Stimulated activated CD4-positive, alpha-beta T cell treated with anti-CD3 and anti-CD28 coated beads, Interleukin-2, amount 100 ng/mL, for 24 hours (primary cell): ENCODE measurements around the gene PTPRG.
"Not testable (repeated sequence)": the region's sequence is repeated elsewhere in the genome, so short reads cannot be mapped to it uniquely, and the experiment has no call there.

Source experiments
- DNase-seq, 2 donors: peaks; one replicate each; pipeline ENCODE4 v3.0.0-alpha.2; 2020

Gene PTPRG

DNA sequence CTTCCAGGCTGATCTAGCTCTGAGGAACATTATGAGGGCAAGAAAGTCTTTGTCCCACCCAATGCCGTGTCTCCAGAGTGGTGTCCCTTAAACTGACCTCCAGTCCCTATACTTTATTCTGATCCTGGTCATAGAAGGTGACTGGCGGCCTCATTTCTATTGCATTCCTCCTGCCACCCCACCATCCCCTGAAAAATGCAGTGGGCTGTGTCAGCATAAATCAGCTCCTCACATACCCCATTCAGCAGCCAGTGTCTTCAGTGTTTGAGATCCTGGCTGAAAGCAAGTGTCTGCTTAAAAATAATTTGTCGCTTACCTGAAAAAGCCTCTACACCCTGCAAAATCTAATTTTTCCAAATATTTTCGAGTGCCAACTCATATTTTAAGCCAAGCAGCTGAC is 465.9 kb downstream of the PTPRG start:
- no peak for DNase-seq

DNA sequence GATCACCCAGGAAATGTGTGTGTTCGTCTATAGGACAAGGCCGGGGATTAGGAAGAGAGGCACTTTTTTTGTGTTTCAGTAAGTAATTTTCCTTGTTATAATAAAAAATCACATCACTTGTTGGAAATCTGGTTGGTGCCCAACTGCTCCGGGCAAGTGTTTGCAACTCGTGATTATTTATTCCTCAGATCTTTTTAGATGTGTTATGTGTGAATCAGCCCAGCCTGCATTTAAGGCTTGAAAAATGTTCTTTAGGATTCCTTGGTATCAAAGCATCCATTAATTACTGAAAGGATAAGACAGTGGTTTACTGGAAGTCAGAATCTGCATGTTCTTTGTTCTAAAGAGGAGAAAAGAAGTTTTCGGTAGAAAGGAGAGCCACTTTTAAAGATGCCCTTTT is 466.4 kb downstream of the PTPRG start:
- DNase-seq, result no peak

DNA sequence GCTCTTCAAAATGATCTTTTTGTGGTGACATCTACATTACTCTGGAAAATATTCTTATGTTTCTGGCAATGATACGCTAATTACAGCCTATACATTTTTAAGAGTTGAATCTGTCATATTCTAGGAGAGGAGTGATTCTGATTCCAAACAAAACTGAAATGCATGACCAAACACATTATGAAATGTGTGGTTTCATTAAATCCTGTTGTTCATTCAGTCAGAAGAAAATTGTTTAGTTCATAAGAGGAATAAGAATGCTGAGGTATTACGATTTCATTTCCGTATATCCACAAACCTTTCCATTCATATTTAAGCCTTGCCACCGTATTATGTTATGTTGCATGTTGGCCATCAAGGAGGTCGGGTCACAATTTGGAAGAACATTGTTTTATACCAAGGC is 466.9 kb downstream of the PTPRG start:
- DNase-seq, result no peak

DNA sequence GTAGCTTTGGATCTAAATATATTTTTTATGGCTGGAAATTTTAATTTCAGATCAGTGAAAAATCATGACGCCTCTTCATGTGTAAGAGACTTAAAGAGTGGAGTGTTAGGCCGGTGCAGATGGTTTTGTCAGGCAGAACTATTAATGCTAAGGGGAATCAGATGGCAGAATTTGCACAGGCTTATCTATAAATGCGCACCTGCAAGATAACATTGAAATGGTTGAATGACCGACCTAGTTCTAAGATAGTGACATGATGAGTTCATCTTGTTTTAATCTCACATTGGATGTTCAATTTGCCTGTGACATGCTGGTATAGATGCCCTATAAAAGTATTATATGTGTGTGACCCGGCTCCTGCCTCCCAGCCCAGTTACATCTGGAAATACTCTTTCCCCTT is 471.4 kb downstream of the PTPRG start:
- DNase-seq, result no peak

DNA sequence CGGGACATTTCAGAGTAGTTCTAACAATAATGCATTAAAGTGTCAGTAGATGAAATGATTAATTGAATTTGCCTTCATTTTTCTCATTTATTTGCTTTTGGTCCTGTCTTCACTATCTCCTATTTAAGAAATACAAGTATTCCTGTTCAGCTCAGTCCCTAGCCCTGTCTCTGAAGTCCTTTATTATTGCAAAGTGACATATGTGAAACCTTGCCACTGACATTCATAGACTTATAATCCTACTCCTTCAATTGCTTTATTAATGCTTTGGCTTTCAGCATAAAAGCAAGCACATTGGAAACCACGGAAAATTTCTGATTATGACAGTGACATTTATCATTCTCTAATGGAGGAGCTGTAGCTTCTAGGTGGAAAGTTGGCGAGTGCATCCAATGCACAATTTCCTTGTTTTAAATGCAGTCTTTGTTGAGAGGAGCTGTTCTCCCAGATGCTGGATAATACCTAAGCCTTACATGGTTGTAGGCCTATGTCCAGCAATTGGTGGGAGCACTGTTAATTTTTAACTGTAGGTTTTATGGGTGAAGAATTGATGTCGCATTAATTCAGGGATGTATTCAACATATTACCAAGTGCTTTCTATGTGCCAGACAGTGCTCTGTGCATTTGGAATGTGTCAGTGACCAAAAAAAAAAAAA is 474.2 kb downstream of the PTPRG start:
- DNase-seq, result no peak

DNA sequence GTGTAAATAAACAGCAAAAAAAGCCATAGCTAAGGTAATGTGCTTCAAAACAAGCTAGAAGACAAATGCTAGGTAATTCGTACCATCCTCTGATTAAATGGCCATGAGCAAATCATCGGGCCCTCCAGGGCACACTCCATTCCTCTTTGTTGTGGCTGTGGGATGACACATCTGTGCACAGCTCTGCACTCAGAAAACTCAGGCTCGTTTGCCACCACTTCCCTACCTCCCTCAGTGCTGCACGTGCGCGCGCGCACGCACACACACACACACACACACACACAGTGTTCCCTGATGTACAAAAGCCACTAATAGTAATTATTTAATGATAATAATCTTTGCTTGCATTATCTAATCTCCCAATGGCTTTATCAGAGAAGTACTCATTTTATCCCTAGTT is 475.4 kb downstream of the PTPRG start:
- DNase-seq, result no peak

DNA sequence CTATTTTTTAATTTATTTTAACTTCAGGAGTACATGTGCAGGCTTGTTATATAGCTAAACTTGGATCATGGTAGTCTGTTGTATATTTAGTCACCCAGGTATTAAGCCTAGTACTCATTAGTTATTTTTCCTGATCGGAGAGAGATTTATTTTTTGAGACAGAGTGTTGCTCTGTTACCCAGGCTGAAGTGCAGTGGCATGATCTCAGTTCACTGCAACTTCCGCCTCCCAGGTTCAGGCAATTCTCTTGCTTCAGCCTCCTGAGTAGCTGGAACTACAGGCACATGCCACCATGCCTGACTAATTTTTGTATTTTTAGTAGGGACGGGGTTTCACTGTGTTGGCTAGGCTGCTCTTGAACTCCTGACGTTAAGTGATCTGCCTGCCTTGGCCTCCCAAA is 477.4 kb downstream of the PTPRG start:
- DNase-seq, result not testable (repeated sequence)

DNA sequence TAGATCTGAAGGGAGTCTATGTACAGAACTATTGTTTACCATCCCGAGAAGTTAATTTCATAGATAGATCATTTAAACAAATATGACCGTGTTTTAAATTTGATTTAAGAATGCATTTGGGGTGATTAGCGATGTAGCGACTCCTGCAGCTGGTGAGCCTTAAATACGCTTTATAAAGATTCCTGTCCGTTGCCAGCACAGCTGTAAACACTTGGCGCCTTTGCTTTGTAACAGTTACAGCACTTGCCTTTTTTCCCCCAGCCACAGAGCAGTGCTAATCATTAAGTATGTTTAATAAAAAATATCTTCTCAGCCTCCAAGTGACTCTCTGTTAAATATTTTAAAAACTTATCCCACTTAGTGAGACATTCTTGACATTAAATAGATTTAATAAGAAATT is 478.2 kb downstream of the PTPRG start:
- no peak for DNase-seq

DNA sequence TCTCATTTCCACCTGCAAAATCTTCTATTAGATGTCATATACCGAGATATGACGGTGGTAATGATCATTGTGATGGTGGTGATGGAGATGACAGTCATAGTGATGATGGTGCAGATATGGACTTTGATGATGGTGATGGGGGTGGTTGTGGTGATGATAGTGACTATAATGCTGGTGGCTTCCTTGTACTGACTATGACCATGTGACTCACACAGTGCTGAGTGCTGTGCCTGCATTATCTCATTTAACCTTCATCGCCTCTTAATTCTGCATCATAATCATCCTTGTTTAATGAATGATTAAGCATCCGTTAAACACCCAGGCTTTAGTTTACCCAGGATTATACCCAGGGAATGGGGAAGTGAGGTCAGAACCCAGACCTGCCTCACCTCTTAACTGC is 480.3 kb downstream of the PTPRG start:
- no peak for DNase-seq

DNA sequence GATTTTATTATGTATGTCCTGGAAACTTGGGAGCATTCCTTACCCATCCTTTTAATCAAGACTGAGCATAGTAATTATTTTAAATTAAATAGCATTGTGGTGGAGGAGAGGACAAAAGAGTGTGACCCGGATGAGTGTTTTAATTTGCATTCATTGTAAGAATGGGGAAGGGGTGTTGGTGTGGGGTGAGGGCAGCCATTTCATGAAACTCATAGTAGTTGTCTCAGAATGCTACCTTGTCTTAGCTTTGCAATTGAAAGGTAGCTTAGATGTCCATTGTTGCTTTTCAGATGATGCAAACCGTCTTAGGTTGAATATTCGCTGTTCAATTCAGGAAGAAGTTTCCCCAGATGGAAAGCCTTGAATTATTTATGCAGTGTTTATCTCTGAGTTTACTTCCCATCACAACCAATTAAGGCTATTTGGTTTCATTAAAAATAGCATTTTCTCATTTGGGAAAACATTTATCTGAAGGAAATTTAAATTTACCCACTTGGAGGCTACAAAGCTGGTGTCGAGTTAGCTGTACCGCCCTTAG is 483.6 kb downstream of the PTPRG start:
- DNase-seq, result no peak

DNA sequence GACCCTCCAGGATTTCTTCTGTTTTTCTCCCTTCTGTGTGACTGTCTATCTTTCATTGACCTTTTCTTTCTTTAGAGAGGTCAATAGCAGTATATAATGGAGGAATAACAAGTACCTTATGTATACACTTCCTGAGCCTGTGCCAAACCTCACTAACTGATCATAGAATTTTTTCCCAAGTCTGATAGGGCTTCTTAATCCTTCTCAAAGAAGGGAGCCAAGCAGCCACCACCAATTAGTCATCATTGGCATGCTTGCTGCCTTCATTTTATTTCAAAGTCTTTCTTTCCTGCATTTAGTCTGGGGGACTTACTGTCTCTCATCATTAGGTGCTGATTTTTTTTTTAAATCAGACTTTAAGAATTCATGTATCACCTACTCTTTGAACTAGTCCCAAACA is 485.0 kb downstream of the PTPRG start:
- no peak for DNase-seq

DNA sequence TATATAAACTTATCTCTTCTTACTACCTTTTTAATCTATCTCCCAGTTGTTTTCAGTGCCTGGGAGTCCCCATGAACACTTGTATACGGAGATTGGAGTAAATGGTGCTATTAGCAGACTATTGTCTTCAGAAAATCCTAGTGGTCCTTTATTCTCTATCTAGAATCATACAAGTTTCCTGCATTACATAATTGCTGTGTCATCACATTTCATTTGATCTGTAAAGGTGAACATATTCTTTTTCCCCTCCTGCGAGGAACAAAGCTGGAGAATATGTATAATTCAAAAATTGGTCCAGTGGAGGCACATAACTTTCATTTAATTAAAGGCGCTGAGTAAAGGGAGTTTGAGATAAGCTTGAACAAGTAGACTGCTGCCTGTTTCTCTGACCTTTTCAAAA is 487.2 kb downstream of the PTPRG start:
- DNase-seq, result no peak

DNA sequence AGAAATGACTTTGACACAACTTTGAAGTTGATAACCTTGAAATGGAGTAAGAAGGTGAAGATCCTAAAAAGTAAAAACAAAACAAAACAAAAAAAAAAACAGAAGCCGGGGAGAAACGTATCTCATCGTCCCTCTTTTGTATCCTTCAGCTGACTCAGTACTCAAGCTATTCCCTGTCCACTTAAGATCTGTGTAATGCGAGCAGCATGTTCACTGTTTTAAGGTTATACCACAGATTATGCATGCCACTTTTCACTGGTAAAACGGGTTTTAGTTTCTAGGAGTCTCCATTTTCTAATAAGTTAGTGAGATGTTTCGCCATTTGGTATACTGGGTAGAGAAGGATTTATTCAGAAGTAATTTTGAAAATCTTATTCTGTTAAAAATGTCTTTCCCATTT is 487.7 kb downstream of the PTPRG start:
- no peak for DNase-seq

DNA sequence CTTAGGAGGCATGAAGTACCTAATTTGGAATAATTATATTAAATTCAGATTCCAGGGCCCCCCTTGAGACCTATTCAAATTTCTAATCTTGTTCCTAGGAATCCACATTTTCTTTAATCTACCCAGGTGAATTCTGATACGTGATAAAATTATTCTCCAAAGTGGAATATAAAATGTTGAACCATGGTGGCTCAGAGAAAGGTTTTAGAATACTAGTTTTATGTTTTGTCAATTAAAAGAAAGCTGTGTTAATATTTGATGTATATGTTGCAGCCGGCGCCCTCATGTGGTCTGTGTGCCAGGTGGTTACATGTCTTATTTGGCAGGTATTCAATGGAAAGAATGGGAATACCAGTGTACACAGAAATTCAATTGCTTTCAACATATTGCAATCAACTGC is 490.1 kb downstream of the PTPRG start:
- no peak for DNase-seq

DNA sequence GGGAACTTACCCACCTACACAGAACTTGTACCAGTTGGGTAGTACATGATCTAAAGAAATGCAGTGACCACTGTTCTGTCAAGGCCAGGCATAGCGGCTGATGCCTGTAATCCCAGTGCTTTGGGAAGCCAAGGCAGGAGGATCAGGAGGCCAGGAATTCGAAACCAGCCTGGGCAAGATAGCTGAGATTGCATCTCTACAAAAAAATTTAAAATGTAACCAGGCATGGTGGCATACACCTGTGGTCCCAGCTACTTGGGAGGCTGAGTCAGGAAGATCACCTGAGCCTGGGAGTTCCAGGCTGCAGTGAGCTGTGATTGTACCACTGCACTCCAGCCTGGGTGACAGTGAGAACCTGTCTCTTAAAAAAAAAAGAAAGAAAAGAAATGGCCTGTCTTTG is 491.0 kb downstream of the PTPRG start:
- DNase-seq, result no peak

DNA sequence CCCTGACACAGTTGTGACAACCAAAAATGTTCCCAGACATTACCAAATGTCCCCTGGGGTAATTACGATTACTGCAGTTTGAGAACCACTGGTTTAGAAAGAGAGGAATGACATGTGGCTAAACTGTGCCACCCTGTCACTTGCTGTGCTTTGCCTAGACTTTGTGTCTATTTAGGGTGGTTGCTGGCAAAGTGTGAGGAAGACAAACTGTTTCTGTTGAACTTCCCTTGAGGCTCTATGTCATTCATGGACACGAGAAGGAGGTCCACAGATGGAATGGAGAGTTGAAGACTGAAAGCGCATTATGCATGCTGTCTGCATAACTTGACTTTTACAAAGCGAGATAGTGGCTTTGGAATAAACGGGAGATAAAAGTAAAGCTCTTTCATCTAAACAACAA is 495.3 kb downstream of the PTPRG start:
- DNase-seq, result no peak

DNA sequence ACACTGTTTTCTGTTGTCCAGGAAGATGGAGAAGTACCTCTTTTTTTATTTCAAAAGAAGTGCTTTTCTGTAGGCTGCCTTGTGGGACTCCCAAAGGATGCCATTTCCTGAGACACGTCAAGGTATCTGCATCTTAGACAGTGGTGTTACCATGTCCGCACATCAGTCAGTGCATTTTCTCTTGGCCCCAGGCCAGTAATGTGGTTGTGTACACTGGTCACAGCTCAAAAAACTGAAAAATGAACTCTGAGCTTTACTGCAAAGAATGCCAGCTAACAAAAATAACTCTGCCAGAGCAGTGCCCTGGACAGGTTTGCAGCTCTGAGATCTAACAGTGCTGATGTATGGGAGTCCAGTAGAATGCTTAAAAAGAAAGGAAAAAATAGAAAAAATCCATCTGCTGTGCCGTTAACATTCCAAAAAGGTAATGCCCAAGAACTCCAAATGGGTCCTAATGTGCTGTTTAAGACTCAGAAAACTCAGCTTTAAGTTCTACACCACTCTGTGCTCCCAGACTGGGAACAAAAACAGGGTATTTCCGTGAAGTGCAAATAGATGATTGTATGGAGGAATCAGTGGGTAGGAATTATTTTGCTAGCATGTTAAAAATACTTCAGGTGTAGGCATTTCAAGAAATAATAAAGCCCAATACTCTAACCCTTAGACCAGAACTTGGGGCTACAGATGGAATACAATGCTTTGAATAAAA is 496.1 kb downstream of the PTPRG start:
- DNase-seq, result no peak

DNA sequence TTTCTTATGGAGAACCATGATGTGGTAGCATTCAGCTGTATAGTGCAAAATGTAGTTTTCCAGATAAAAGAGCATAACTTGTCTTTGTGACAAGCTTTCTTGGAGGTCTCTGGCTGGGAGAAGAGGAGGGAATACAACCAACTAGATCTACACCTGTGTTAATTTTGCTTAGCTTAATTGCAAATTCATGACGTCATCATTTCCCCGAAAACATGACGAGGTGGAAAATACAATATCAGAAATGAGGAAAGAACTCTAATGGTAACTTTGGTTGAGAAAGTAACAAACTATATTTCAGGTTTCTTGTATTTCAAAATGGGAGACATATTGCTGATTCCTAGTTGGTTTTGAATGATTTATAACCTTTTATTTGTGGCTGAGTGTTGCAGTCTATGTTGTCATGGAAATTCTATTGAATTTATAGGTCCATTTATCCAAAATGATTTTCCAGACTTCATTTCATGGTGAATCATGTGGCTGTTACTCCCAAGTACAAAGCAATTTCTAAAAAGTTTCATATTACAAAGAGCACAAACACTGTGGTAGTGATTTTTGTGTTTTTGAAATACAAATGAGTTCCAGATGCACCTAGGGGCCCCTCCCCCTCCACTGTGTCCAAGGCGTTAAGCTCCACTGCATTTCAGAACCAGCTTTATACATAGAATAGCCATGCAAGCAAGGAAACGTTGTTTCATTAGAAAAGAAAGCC is 504.8 kb downstream of the PTPRG start:
- DNase-seq, result no peak

DNA sequence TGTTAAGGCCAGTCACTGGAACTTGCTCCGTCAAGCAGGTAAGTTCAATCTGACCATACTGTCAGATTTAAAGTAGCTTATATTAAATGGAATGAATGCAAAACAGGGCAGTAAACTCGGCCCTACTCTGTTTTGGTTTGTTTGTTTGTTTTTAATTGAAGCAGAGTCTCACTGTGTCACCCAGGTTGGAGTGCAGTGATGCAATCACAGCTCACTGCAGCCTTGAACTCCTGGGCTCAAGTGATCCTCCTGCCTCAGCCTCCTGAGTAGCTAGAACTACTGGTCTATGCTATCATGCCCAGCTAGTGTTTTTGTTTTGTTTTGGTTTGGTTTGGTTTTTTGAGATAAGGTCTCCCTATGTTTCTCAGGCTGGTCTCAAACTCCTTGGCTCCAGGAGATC is 507.0 kb downstream of the PTPRG start:
- no peak for DNase-seq

DNA sequence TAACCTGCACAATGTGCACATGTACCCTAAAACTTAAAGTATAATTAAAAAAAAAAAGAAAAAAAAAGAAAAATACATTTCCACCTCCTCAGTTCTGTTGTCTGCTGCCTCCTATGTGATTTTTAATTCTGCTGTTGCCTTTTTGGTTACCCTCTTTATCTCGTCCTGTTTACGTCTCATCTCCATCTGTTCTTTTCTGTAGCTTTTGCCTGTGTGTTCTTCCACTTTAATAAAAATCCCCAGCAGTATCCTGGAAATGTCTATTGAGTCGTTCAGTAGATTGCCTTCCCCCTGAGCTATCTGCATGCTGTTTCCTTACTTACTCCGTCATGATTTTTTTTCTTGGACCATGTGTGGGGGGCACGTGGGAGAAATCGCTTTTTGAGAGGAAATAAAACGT is 509.5 kb downstream of the PTPRG start:
- DNase-seq, result no peak

DNA sequence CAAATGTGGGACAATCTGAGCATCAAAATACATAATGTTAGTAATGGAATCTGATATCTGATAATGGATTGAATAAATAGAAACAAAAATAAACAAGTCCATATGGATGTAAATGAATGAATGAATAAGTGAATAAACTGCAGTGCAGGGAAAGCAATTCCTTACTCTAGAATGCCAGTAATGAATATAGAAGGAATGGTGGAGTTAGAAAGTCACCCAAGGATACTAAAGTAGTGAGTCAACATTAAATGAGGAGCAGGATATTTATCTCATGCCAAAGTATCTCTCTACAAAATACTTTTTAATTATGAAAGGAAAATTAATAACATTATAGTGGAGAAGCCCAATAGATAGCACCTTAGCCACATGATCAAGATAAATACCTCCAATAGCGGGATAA is 511.7 kb downstream of the PTPRG start:
- no peak for DNase-seq

DNA sequence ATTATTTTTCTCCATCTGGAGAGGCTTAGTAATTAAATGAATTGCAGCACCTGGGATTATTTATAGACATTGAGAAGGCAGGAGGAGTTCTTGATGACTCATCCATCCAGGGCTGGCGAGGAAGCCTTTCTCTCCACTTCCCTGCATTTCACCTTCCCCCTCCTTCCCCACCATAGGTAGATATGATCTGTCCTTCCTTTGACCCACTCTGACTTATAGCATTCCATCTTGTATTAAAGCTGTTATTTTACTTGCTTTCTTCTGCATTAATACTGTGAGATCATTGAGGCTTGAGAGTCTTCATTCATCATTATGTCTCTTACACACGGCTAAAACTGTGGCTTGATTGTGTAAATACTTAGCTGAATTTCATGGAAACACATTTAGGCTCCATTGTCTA is 523.2 kb downstream of the PTPRG start:
- no peak for DNase-seq

DNA sequence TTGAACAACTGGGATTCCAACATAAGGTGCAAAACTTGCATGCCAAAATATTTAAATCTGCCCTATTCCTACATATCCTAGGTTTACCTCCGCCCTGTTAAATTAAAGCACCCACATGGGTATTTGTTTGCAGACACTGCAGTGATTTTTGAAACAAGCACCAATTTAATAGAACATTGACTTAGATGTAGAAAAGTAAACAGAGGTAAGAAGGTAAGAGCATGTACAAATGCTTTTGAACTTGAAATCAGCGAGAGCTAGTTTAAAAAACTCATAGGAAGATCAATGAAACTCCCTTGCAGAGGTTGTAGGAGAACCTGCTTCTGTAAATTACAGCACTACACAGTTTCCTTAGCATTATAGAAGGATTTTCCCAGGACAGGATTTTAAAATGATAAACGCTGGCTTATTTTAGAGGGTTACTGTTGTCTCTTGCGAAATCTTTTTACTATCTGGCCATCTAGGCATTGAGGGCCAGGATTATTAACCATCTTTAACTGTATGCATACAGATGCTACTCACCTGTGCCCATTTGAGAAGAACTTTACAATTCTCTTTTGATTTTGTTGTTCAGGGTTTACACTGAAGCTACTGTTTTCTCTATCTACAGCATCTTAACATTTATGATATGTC is 527.2 kb downstream of the PTPRG start:
- DNase-seq, result no peak

DNA sequence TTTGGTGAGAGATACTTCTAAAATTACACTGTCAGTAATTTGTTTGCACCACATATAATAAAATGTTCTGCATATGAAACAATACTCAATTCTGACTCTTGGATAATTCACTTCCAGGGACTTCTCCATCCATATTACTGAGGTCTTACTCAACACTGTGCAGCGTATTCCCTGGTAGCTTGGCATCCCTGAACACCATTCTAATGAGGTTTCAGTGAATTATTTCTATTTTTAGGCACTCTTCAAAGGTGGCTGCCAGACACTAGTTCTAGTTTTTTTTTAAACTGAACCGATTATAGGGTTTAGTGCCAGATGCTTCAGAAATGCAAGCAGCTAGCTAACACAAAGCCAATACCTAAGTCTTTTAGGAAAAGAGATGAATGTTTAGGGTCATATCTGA is 528.7 kb downstream of the PTPRG start:
- DNase-seq, result no peak
